CD4-positive, alpha-beta T cell (primary cell): Measurements from ENCODE around the gene PKDREJ. TPM values are rescaled to one million over a fixed set of nuclear protein-coding genes. Genes with fewer than 3 reads are reported as not detected.

Experiments
- ATAC-seq: fragments of 200-7000 bp; cut with Tn5 transposase; one replicate; pipeline ENCODE4 v1.10.0; 2022; ENCODE audit warnings: mild to moderate bottlenecking; ENCODE audit not compliant: poor library complexity
- CTCF ChIA-PET: fragments of 350-600 bp; sonication (Branson Sonifier 250); formaldehyde crosslinking; loops from one replicate; lab custom pipeline; 2021; ENCODE audit warnings: antibody characterized with exemption, inconsistent platforms; lab: Charles Lee
- POLR2A ChIA-PET: fragments of 350-600 bp; sonication (Branson Sonifier 250); formaldehyde crosslinking; loops from one replicate; lab custom pipeline; 2021; ENCODE audit warnings: antibody characterized with exemption, inconsistent platforms; lab: Charles Lee
- DNase-seq, 14 experiments: peaks; one replicate each; pipeline ENCODE4 v3.0.0-alpha.2; 2013 to 2020; ENCODE audit warnings: mixed read lengths in 2 of 14
- H3K27ac ChIP-seq, 2 donors: one replicate each; pipeline versions ENCODE4 v1.5.1 to v1.7.0; 2013; ENCODE audit warnings: low read length in 2 of 2, low read depth in 1 of 2, mild to moderate bottlenecking in 1 of 2
- H3K27me3 ChIP-seq, 2 experiments: 1 replicate in 1 of 2; 2 replicates in 1 of 2; pipeline versions ENCODE4 v1.6.1 to v1.7.0; 2013; ENCODE audit warnings: low read length in 2 of 2, control low read depth in 1 of 2, mild to moderate bottlenecking in 1 of 2, moderate library complexity in 1 of 2; ENCODE audit not compliant: insufficient read depth in 2 of 2, control insufficient read depth in 1 of 2
- H3K36me3 ChIP-seq: one replicate; pipeline ENCODE4 v1.6.1; 2013; ENCODE audit warnings: low read length, control low read depth; ENCODE audit not compliant: insufficient read depth
- H3K4me1 ChIP-seq: one replicate; pipeline ENCODE4 v1.6.1; 2013; ENCODE audit warnings: low read length, control low read depth; ENCODE audit not compliant: insufficient read depth
- H3K4me3 ChIP-seq: one replicate; pipeline ENCODE4 v1.5.1; 2013; ENCODE audit warnings: mild to moderate bottlenecking, low read length, moderate library complexity
- H3K9me3 ChIP-seq, 2 experiments: 1 replicate in 1 of 2; 2 replicates in 1 of 2; pipeline versions ENCODE4 v1.6.1 to v1.7.0; 2013; ENCODE audit warnings: low read length in 2 of 2, mild to moderate bottlenecking in 2 of 2, control low read depth in 1 of 2, moderate library complexity in 1 of 2; ENCODE audit not compliant: control insufficient read depth in 1 of 2, insufficient read depth in 1 of 2
- H3K27ac Mint-ChIP-seq: one replicate; pipeline ENCODE4 v1.8.0; 2020; ENCODE audit warnings: mixed read lengths
- H3K27me3 Mint-ChIP-seq: one replicate; pipeline ENCODE4 v1.8.0; 2021; ENCODE audit warnings: mixed read lengths
- H3K36me3 Mint-ChIP-seq: one replicate; pipeline ENCODE4 v1.8.0; 2021; ENCODE audit warnings: low read depth, mixed read lengths
- H3K4me1 Mint-ChIP-seq: one replicate; pipeline ENCODE4 v1.8.0; 2021; ENCODE audit warnings: low read depth, mixed read lengths
- H3K4me3 Mint-ChIP-seq: one replicate; pipeline ENCODE4 v1.8.0; 2020; ENCODE audit warnings: mild to moderate bottlenecking, mixed read lengths
- H3K9me3 Mint-ChIP-seq: one replicate; pipeline ENCODE4 v1.8.0; 2020; ENCODE audit warnings: mixed read lengths
- CTCF ChIP-seq: fragments of 200-600 bp; IDR thresholded peaks from one replicate; pipeline ENCODE4 v1.8.0; 2022; ENCODE audit warnings: antibody characterized with exemption, mild to moderate bottlenecking
- intact Hi-C, 2 experiments: fragments of 100-400 bp; cut with DNase I in 1 of 2; cut with micrococcal nuclease in 1 of 2; formaldehyde crosslinking; loops; one replicate each; pipeline versions ENCODE4 v1.15.1 to v1.9.0; 2023 to 2025; cut with DNase I, micrococcal nuclease
- total RNA-seq, 174 experiments: library from RNA in 2 of 174; stranded (reverse) in 2 of 174; gene quantifications; one replicate each; pipeline ENCODE4 v1.2.3 and lab custom pipeline; 2021 to 2026

The PKDREJ gene
- total RNA-seq, 2 experiments from 2014 or later, result not detected

GRCh38 chr22:46280999-46281623 is 18.0 kb upstream of the PKDREJ start:
- H3K9me3 Mint-ChIP-seq, result no peaks in the 10 kb centered on the region
- Histone ChIP-seq H3K9me3 (no peaks in the 10 kb centered on the region), H3K27ac (no peak overlapping the region), H3K36me3 (peaks cover 30% of the 10 kb centered on the region), H3K4me1 (peaks cover 7% of the 10 kb centered on the region), H3K4me3 (no peak overlapping the region), H3K27me3 (no peaks in the 10 kb centered on the region)
- H3K36me3 Mint-ChIP-seq, result peaks cover 29% of the 10 kb centered on the region
- H3K4me1 Mint-ChIP-seq, result no peaks in the 10 kb centered on the region
- no peak overlapping the region for H3K27ac Mint-ChIP-seq
- intact Hi-C loops, result no loop called here
- ChIA-PET POLR2A (interaction anchor here (0.9 kb wide), 1 partner anchor 31 kb away, joined by 4 read pairs; the partner anchor contains the start of gene CDPF1), CTCF (no interaction called here)
- H3K27me3 Mint-ChIP-seq, result no peaks in the 10 kb centered on the region
- TF ChIP-seq CTCF, result no peak
- DNase-seq, result peak in 3 of 14 experiments; percentile 44 to 81 (median 51)
- peak; percentile 41 for ATAC-seq
- no peak overlapping the region for H3K4me3 Mint-ChIP-seq

GRCh38 chr22:46280063-46280817 is 17.1 kb upstream of the PKDREJ start:
- intact Hi-C loops, result no loop called here
- no peaks in the 10 kb centered on the region for H3K27me3 ChIP-seq
- H3K36me3 ChIP-seq, result peaks cover 39% of the 10 kb centered on the region
- Mint-ChIP-seq H3K36me3 (peaks cover 29% of the 10 kb centered on the region), H3K4me1 (no peaks in the 10 kb centered on the region), H3K27me3 (no peaks in the 10 kb centered on the region), H3K9me3 (no peaks in the 10 kb centered on the region), H3K27ac (no peak overlapping the region), H3K4me3 (no peak overlapping the region)
- H3K9me3 ChIP-seq, result no peaks in the 10 kb centered on the region
- DNase-seq (no peak), ATAC-seq (no peak)
- ChIA-PET CTCF (no interaction called here), POLR2A (no interaction called here)
- peaks cover 7% of the 10 kb centered on the region for H3K4me1 ChIP-seq
- no peak overlapping the region for H3K4me3 ChIP-seq
- no peak overlapping the region for H3K27ac ChIP-seq
- TF ChIP-seq CTCF, result no peak

- Histone ChIP-seq H3K27me3 (no peaks in the 10 kb centered on the region), H3K9me3 (no peaks in the 10 kb centered on the region), H3K4me1 (peaks cover 7% of the 10 kb centered on the region), H3K36me3 (peaks cover 35% of the 10 kb centered on the region), H3K27ac (no peak overlapping the region), H3K4me3 (no peak overlapping the region)
- no peak overlapping the region for H3K4me3 Mint-ChIP-seq
- H3K36me3 Mint-ChIP-seq, result peaks cover 23% of the 10 kb centered on the region
- POLR2A ChIA-PET, result no interaction called here
- H3K4me1 Mint-ChIP-seq, result no peaks in the 10 kb centered on the region
- DNase-seq, result no peak
- intact Hi-C loops, result no loop called here
- CTCF ChIA-PET, result no interaction called here
- ATAC-seq, result no peak
- no peaks in the 10 kb centered on the region for H3K27me3 Mint-ChIP-seq
- no peaks in the 10 kb centered on the region for H3K9me3 Mint-ChIP-seq
- no peak for TF ChIP-seq CTCF
- no peak overlapping the region for H3K27ac Mint-ChIP-seq
Measured at GRCh38 chr22:46278656-46279645, 15.8 kb upstream of the PKDREJ start.
